AG10803 (cell line): ENCODE results near the gene EPS15.
A peak's percentile ranks its signal among the peaks of the same experiment; 100 is the strongest.
"Not testable (repeated sequence)": the region's sequence is repeated elsewhere in the genome, so short reads cannot be mapped to it uniquely, and the experiment has no call there.

ENCODE experiments used
- DNase-seq: peaks from one replicate; pipeline ENCODE4 v3.0.0; 2010; ENCODE audit warnings: low read depth
- H3K4me3 ChIP-seq: 2 replicates; pipeline ENCODE4 v1.5.1; 2011; ENCODE audit warnings: mild to moderate bottlenecking, low read length, control low read depth
- CTCF ChIP-seq: conservative IDR thresholded peaks from 2 replicates; pipeline ENCODE4 v1.5.1; 2011; ENCODE audit warnings: mild to moderate bottlenecking, low read length, control low read depth, inconsistent platforms

The EPS15 gene

GRCh38 chr1:51561702-51562101, 42.6 kb upstream of the EPS15 start:
- TF ChIP-seq CTCF, result no peak
- DNase-seq, result no peak
- H3K4me3 ChIP-seq, result no peak overlapping the region

GRCh38 chr1:51560895-51561294, 41.8 kb upstream of the EPS15 start:
- H3K4me3 ChIP-seq, DNase-seq: not testable (repeated sequence)

GRCh38 chr1:51560034-51560433, 41.0 kb upstream of the EPS15 start:
- H3K4me3 ChIP-seq, result no peak overlapping the region
- no peak for TF ChIP-seq CTCF
- DNase-seq, result no peak

- TF ChIP-seq CTCF, result no peak
- no peak for DNase-seq
- H3K4me3 ChIP-seq, result no peak overlapping the region
Measured at GRCh38 chr1:51559501-51559900, 40.4 kb upstream of the EPS15 start.

GRCh38 chr1:51559064-51559500, 40.0 kb upstream of the EPS15 start:
- no peak for TF ChIP-seq CTCF
- H3K4me3 ChIP-seq, result no peak overlapping the region
- DNase-seq, result no peak

GRCh38 chr1:51558375-51558924, 39.4 kb upstream of the EPS15 start:
- DNase-seq, result peak; percentile 59
- no peak for TF ChIP-seq CTCF
- no peak overlapping the region for H3K4me3 ChIP-seq

GRCh38 chr1:51557168-51557567, 38.1 kb upstream of the EPS15 start:
- DNase-seq, result no peak
- no peak for TF ChIP-seq CTCF
- no peak overlapping the region for H3K4me3 ChIP-seq
